Stimulated activated CD8-positive, alpha-beta memory T cell treated with anti-CD3 and anti-CD28 coated beads, Interleukin-4, amount 100 ng/mL, for 24 hours (primary cell): ENCODE results near the gene FCHSD2.
A peak's percentile ranks its signal among the peaks of the same experiment; 100 is the strongest.
"Not testable (repeated sequence)": the region's sequence is repeated elsewhere in the genome, so short reads cannot be mapped to it uniquely, and the experiment has no call there.

Experiments
- DNase-seq: peaks from one replicate; pipeline ENCODE4 v3.0.0-alpha.2; 2020; ENCODE audit warnings: low read depth

The FCHSD2 gene

GRCh38 chr11:72817966-72818365 is 324.2 kb downstream of the FCHSD2 start:
- no peak for DNase-seq

- no peak for DNase-seq
Measured at GRCh38 chr11:72816404-72816990, 325.6 kb downstream of the FCHSD2 start.

- no peak for DNase-seq
Measured at GRCh38 chr11:72815110-72815618, 327.0 kb downstream of the FCHSD2 start.

DNA sequence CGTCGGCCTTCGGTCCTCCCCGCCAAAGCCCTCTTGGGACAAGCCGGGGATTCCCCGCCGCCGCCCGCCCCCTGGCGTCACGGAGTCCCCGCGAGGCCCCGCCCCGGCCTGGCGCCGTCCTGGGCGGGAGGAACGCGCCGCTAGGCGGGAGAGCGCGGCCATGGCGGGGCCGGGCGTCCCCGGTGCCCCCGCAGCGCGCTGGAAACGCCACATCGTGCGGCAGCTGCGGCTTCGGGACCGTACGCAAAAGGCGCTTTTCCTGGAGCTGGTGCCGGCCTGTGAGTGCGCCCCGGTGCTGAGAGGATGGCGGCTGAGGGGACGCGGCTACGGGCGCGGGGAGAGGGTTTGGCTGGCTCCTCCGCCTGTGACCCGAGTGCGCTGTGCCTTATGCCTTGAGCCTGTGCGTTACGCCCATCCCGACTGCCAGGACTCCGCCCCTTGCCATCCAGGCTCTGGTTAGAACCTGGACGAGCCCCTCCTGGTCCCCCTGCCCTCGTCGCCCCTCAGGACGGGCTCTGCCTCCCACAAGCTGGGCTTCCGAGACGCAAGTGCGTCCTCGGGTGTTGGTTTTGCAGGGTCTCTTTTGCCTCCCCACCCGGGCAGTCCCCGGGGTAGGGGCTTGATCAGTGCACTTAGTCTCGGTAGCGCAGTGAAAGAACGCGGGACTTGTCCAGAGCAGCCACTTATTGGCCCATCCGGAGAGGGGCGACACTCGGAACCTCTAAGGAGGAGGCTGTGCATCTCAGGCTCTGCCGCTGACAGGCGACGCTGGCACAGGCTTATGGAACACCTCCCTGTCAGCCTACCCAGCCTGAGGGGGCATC is 327.6 kb downstream of the FCHSD2 start, which contains the start of gene ATG16L2:
ATG16L2 (plus strand) TSS at position 126 of the 824 bp plus-strand sequence; CDS start at position 161, 35 bp downstream.
- peak; percentile 86 for DNase-seq

- no peak for DNase-seq
Measured at GRCh38 chr11:72813740-72814285, 328.3 kb downstream of the FCHSD2 start.

GRCh38 chr11:72812967-72813739 is 329.0 kb downstream of the FCHSD2 start:
- peak; percentile 66 for DNase-seq

- DNase-seq, result no peak
Measured at GRCh38 chr11:72812604-72812966, 329.5 kb downstream of the FCHSD2 start.

- not testable (repeated sequence) for DNase-seq
Measured at GRCh38 chr11:72811686-72812085, 330.4 kb downstream of the FCHSD2 start.

- no peak for DNase-seq
Measured at GRCh38 chr11:72808331-72808798, 333.8 kb downstream of the FCHSD2 start.

GRCh38 chr11:72807792-72808191 is 334.3 kb downstream of the FCHSD2 start:
- no peak for DNase-seq

- DNase-seq, result no peak
Measured at GRCh38 chr11:72807021-72807693, 335.0 kb downstream of the FCHSD2 start.

DNA sequence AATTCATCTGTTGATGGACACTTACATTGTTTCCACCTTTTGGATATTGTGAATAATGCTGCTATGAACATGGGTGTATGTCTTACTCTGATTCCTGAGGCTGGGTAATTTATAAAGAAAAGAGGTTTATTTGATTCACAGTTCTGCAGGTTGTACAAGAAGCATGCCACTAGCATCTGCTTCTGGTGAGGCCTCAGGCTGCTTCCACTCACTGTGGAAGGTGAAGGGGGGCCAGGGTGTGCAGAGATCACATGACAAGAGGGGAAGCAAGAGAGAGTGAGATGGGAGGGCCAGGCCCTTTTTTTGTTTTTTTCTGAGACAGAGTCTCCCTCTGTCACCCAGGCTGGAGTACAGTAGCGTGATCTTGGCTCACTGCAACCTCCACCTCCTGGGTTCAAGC is 335.7 kb downstream of the FCHSD2 start:
- DNase-seq, result not testable (repeated sequence)

DNA sequence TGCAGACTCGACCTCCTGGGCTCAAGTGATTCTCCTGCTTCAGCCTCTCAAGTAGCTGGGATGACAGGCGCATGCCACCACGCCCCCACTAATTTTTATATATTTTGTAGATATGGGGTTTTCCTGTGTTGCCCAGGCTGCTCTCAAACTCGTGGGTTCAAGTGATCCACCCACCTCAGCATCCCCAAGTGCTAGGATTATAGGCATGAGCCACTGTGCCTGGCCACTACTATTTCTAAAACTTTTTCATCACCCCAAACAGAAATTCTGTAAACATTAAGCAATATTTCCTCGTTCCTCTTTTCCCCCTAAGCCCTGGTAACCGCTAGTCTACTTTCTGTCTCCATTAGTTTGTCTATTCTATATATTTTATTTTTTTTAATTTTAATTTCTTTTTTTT is 336.9 kb downstream of the FCHSD2 start:
- DNase-seq, result no peak

- no peak for DNase-seq
Measured at GRCh38 chr11:72802822-72803221, 339.3 kb downstream of the FCHSD2 start.

DNA sequence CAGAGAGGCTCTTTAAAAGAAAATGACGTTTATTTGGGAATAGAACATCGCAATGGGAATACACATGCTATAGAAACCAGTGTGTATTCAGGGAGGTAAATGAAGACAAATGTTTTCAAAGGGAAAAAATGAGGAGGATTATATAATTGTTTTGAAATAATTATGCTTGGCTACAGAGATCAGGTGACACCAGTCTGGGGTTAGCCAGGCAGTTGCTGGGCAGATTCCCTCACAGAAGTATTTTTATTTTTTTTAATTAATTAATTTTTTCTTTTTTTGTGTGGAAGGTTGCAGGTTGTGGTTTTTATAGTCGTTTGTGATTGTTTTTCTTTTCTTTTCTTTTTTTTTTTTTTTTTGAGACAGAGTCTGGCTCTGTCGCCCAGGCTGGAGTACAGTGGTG is 342.7 kb downstream of the FCHSD2 start:
- no peak for DNase-seq

DNA sequence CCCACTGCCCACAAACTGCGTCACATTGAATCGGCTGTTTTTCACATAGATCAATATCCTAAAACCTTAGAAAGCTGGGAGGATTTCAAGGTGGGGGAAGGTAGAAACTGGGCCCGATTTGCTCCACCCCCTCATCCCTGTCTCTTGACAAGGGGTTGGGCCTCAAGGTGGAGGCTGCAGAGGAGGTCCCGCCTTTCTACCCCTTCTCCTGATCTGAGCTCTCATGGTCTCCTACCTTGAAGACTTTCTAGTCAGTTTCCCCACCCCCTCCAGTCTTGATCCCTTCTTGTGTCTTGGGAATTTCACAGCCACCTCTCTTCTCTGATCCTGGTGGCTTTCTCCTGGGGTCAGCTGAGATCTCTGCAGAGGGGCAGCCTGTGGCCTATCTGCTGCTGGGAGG is 343.8 kb downstream of the FCHSD2 start:
- DNase-seq, result no peak

DNA sequence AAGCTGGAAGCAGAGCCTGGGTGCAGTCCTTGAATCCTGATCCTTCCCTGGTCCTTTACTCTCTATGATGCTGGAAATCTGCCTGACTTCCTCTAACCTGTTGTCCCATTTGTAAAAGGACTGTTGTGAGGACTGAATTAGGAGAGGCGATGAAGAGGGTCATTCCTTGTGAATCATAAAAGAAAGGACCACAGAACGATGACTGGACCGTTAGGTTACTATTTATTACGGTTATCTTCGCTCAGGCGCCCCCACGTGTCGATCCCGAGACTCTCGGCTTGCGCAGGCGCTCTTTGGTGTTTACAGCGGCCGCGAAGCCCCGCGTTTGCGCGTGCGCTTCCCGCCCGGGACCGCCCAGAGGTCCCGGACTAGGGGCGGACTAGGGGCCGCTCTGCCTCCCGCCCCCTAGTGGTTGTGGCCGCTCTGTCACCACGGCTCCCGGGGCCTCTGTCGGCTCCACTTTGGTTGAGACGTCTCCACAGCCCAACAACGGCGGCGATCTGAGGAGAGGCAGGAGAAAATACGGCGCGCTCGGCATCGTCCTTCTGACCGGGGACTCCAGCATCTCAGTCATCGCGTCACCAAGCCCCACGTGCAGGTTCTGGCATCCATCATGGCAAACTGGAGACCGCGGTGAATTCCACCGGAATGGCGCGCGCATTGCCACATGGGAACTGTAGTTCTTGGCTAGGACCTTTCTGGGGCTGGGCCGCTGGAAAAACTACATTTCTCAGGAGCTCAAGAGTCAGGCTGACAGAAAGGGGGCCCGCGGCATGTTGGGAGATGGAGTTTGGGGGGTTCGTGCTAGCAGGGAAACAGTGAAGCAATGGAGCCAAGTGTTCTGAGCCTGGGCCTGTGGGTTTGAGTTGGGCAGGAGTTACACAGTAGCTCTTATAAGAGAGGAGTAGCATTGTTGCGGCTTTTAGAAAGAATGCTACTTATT is 348.4 kb downstream of the FCHSD2 start, which contains the start of gene STARD10:
STARD10 (minus strand) TSS at position 623 of the 943 bp plus-strand sequence. CDS start 12,866 bp downstream, outside the sequence.
- peak; percentile 91 for DNase-seq

DNA sequence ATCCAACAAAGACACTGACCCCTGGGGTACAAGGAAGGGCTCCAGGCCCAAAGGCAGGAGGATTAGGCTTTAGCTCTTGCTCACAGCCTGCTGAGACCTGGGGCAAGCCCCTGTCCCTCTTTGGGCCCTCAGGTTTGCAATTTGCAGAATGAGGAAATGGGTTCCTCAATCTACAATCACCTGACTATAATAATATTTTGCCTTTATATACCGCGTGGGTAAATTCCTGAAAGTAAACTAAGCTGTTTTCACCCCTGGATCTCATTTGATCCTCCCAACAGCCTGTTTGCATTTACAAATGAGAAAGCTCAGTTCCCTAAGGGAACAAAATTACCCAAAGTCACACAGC is 349.1 kb downstream of the FCHSD2 start:
- DNase-seq, result no peak

- no peak for DNase-seq
Measured at GRCh38 chr11:72792437-72793021, 349.6 kb downstream of the FCHSD2 start.

GRCh38 chr11:72791228-72791627 is 350.9 kb downstream of the FCHSD2 start:
- DNase-seq, result not testable (repeated sequence)
